GM10266 (cell line): ENCODE data around the gene SF3A2.

Experiments used
- DNase-seq: peaks from one replicate; pipeline ENCODE4 v3.0.0; 2012; ENCODE audit errors: extremely low spot score
- CTCF ChIP-seq: IDR thresholded peaks from 2 replicates; pipeline ENCODE4 v1.5.1; 2012; ENCODE audit warnings: mild to moderate bottlenecking, low read depth; ENCODE audit not compliant: control insufficient read depth, insufficient read depth; ENCODE audit errors: missing control alignments

Gene SF3A2

GRCh38 chr19:2232286-2233151 is 4.1 kb upstream of the SF3A2 start:
- no peak for DNase-seq
- TF ChIP-seq CTCF: no peak

- no peak for DNase-seq
- TF ChIP-seq CTCF: no peak
Measured at GRCh38 chr19:2233601-2234280, 2.9 kb upstream of the SF3A2 start.

GRCh38 chr19:2234996-2235380 is 1.6 kb upstream of the SF3A2 start:
- no peak for TF ChIP-seq CTCF
- DNase-seq: no peak

- TF ChIP-seq CTCF: no peak
- no peak for DNase-seq
Measured at GRCh38 chr19:2235381-2236063, 1.1 kb upstream of the SF3A2 start.

- DNase-seq: no peak
- TF ChIP-seq CTCF: no peak
Measured at GRCh38 chr19:2236064-2236313, 635 bp upstream of the SF3A2 start.

- no peak for TF ChIP-seq CTCF
- no peak for DNase-seq
Measured at GRCh38 chr19:2237051-2237868, 636 bp downstream of the SF3A2 start.
